HepG2 (cell line): ENCODE data around the gene RCBTB2. TPM values are rescaled to one million over a fixed set of nuclear protein-coding genes. Genes with fewer than 3 reads are reported as not detected.

Source experiments
- ATAC-seq: fragments of 200-7000 bp; cut with Tn5 transposase; 3 replicates; pipeline ENCODE4 v1.9.1; 2020; ENCODE audit warnings: mild to moderate bottlenecking, moderate library complexity
- BruUV-seq: library from RNA; stranded (reverse); fragments of 400-500 nt; replicated peaks from 2 replicates; lab custom pipeline; 2021; lab: Mats Ljungman, UMichigan
- CTCF ChIA-PET: fragments of 300-600 bp; formaldehyde crosslinking; extraction: SDS; loops from one replicate; lab custom pipeline; 2021; ENCODE audit warnings: low total read pairs, inconsistent platforms, low intra/inter-chr PET ratio; lab: Yijun Ruan, JAX
- POLR2A ChIA-PET: fragments of 350-600 bp; sonication (Branson Sonifier 250); formaldehyde crosslinking; loops from one replicate; lab custom pipeline; 2020; ENCODE audit warnings: antibody characterized with exemption, inconsistent platforms; lab: Yijun Ruan, JAX
- DNase-seq: peaks from one replicate; pipeline ENCODE4 v3.0.0-alpha.2; 2015; ENCODE audit warnings: low spot score
- FAIRE-seq: peaks from 3 replicates; lab custom pipeline; 2011; peaks lifted over from hg19 to GRCh38; lab: Jason Lieb, UNC
- H2AFZ ChIP-seq: one replicate; pipeline ENCODE4 v1.6.1; 2011; ENCODE audit warnings: low read length, inconsistent platforms
- H3K27ac ChIP-seq: fragments of 300-600 bp; 3 replicates; pipeline ENCODE4 v1.8.0; 2011; ENCODE audit warnings: mixed run types, mild to moderate bottlenecking, mixed read lengths, low read length, inconsistent platforms; ENCODE audit not compliant: insufficient read depth; ENCODE audit errors: extremely low read length
- H3K27me3 ChIP-seq, 2 experiments: fragments of 200-600 bp in 1 of 2; 2 replicates in 1 of 2; 3 replicates in 1 of 2; pipeline versions ENCODE4 v1.6.0 to v1.8.0; 2011; ENCODE audit warnings: low read length in 2 of 2, mild to moderate bottlenecking in 2 of 2, moderate library complexity in 2 of 2, inconsistent platforms in 1 of 2; ENCODE audit not compliant: insufficient read depth in 2 of 2, control insufficient read depth in 1 of 2
- H3K36me3 ChIP-seq, 2 experiments: fragments of 200-600 bp in 1 of 2; replicated peaks in 1 of 2; 2 replicates in 1 of 2; 3 replicates in 1 of 2; pipeline versions ENCODE4 v1.5.1 to v1.8.0; 2011; ENCODE audit warnings: low read length in 2 of 2, inconsistent platforms in 1 of 2; ENCODE audit not compliant: insufficient read depth in 2 of 2, control insufficient read depth in 1 of 2
- H3K4me1 ChIP-seq: 2 replicates; pipeline ENCODE4 v1.5.1; 2012; ENCODE audit warnings: low read length, inconsistent platforms; ENCODE audit not compliant: insufficient read depth
- H3K4me2 ChIP-seq: 2 replicates; pipeline ENCODE4 v1.6.0; 2011; ENCODE audit warnings: low read depth, low read length, inconsistent platforms
- H3K4me3 ChIP-seq, 3 experiments: fragments of 200-600 bp in 1 of 3; sonication (generic), shearing (Covaris generic) in 1 of 3; replicated peaks in 1 of 3; 2 replicates each; pipeline ENCODE4 v1.5.1; 2011 to 2016; ENCODE audit warnings: low read length in 3 of 3, inconsistent platforms in 2 of 3, low read depth in 2 of 3, mild to moderate bottlenecking in 2 of 3, control low read depth in 1 of 3, mixed read lengths in 1 of 3; ENCODE audit not compliant: insufficient read depth in 1 of 3
- H3K79me2 ChIP-seq: one replicate; pipeline ENCODE4 v1.6.1; 2011; ENCODE audit warnings: low read length, inconsistent platforms; ENCODE audit not compliant: insufficient read depth
- H3K9ac ChIP-seq: 2 replicates; pipeline ENCODE4 v1.6.0; 2011; ENCODE audit warnings: mild to moderate bottlenecking, low read depth, low read length, inconsistent platforms; ENCODE audit not compliant: insufficient read depth
- H3K9me3 ChIP-seq: 2 replicates; pipeline ENCODE4 v1.5.1; 2012; ENCODE audit warnings: mild to moderate bottlenecking, low read length
- H4K20me1 ChIP-seq: 2 replicates; pipeline ENCODE4 v1.6.0; 2011; ENCODE audit warnings: inconsistent platforms, mild to moderate bottlenecking, low read length, moderate library complexity; ENCODE audit not compliant: insufficient read depth
- AGO2 ChIP-seq: fragments of 200-400 bp; formaldehyde crosslinking; optimal IDR thresholded peaks from 2 replicates; pipeline ENCODE3; 2017; ENCODE audit warnings: mild to moderate bottlenecking, low read depth, low read length, moderate library complexity
- ARNTL ChIP-seq: sonication (generic); formaldehyde crosslinking; IDR thresholded peaks from 2 replicates; pipeline ENCODE4 v1.4.0; 2020; ENCODE audit warnings: mild to moderate bottlenecking, missing genetic modification reagents
- FIP1L1 ChIP-seq: fragments of 200-400 bp; formaldehyde crosslinking; IDR thresholded peaks from 2 replicates; pipeline ENCODE4 v1.6.1; 2018; ENCODE audit warnings: low read depth, mild to moderate bottlenecking, low read length, moderate library complexity, borderline replicate concordance; ENCODE audit not compliant: insufficient read depth
- JUN ChIP-seq: sonication (generic); formaldehyde crosslinking; IDR thresholded peaks from 2 replicates; pipeline ENCODE4 v1.4.0; 2020; ENCODE audit warnings: mild to moderate bottlenecking, missing genetic modification reagents
- KDM4B ChIP-seq: sonication (generic); formaldehyde crosslinking; IDR thresholded peaks from 2 replicates; pipeline ENCODE4 v1.4.0; 2020; ENCODE audit warnings: missing genetic modification reagents
- RORA ChIP-seq: sonication (generic); formaldehyde crosslinking; IDR thresholded peaks from 2 replicates; pipeline ENCODE4 v1.5.0; 2020; ENCODE audit warnings: mild to moderate bottlenecking, missing genetic modification reagents, moderate library complexity
- TCF12 ChIP-seq, 2 experiments: fragments of 450-650 bp in 1 of 2; sonication (generic) in 1 of 2; formaldehyde crosslinking in 1 of 2; IDR thresholded peaks; 2 replicates each; pipeline versions ENCODE4 v1.6.1 to v1.8.0; 2017 to 2022; ENCODE audit warnings: antibody characterized with exemption in 1 of 2, mild to moderate bottlenecking in 1 of 2, missing genetic modification reagents in 1 of 2, moderate library complexity in 1 of 2
- TRIM24 ChIP-seq: sonication (generic); formaldehyde crosslinking; IDR thresholded peaks from 2 replicates; pipeline ENCODE4 v1.8.0; 2022; ENCODE audit warnings: mild to moderate bottlenecking, missing genetic modification reagents
- ZNF20 ChIP-seq: sonication (generic); formaldehyde crosslinking; IDR thresholded peaks from 2 replicates; pipeline ENCODE4 v1.4.0; 2020; ENCODE audit warnings: mild to moderate bottlenecking, moderate library complexity, missing genetic modification reagents
- ZNF296 ChIP-seq: sonication (generic); formaldehyde crosslinking; conservative IDR thresholded peaks from 2 replicates; pipeline ENCODE4 v1.5.0; 2020; ENCODE audit warnings: mild to moderate bottlenecking, missing genetic modification reagents
- ZNF766 ChIP-seq: sonication (generic); formaldehyde crosslinking; IDR thresholded peaks from 2 replicates; pipeline ENCODE4 v1.5.0; 2020; ENCODE audit warnings: missing genetic modification reagents, borderline replicate concordance
- ZNF792 ChIP-seq: IDR thresholded peaks from 2 replicates; pipeline ENCODE4 v1.6.1; 2016
- WGBS: methylation state at CpG from one replicate; pipeline ENCODE4 v1.1.6; 2017; ENCODE audit warnings: low lambda C conversion rate; 5-methylcytosine and 5-hydroxymethylcytosine counted together
- in situ Hi-C: cut with HindIII; loops from 2 replicates; pipeline ENCODE4 v1.10.0; 2017; ENCODE audit warnings: low pct_unique_long_range_greater_than_20kb; ENCODE audit not compliant: extremely low pct_ligation_motif_present
- intact Hi-C: fragments of 100-400 bp; cut with micrococcal nuclease; formaldehyde crosslinking; loops from one replicate; pipeline ENCODE4 v1.10.0; 2022; ENCODE audit not compliant: unreplicated experiment
- polyA plus RNA-seq, 8 experiments: library from polyadenylated mRNA; depleted of rRNA in 3 of 8; stranded (reverse) in 7 of 8; unstranded in 1 of 8; fragments of >200 nt; fragmentation: Illumina TruSeq in 4 of 8; extraction: Trizol in 4 of 8; gene quantifications; 2 replicates each; pipeline versions ENCODE4 v1.2.1 to v1.2.3, GENCODE V29; 2011 to 2016; ENCODE audit warnings: low read depth in 4 of 8, missing spikeins in 1 of 8, mixed read lengths in 1 of 8; ENCODE audit not compliant: insufficient read depth in 1 of 8
- total RNA-seq, 5 experiments: library from RNA; depleted of rRNA; stranded (reverse); fragments of >200 nt; fragmentation: Illumina TruSeq; extraction: Trizol; gene quantifications; 2 replicates each; pipeline ENCODE4 v1.2.3, GENCODE V29; 2016; ENCODE audit warnings: low read depth in 1 of 5
- TF ChIP-seq, protein P1 (sequence below): sonication (generic); formaldehyde crosslinking; IDR thresholded peaks from 2 replicates; pipeline ENCODE4 v1.4.0; 2020; ENCODE audit warnings: missing genetic modification reagents, borderline replicate concordance
- TF ChIP-seq, protein P2 (sequence below): sonication (generic); formaldehyde crosslinking; IDR thresholded peaks from 2 replicates; pipeline ENCODE4 v1.4.0; 2020; ENCODE audit warnings: missing genetic modification reagents
- TF ChIP-seq, protein P3 (sequence below): sonication (generic); formaldehyde crosslinking; IDR thresholded peaks from 2 replicates; pipeline ENCODE4 v1.5.1; 2020; ENCODE audit warnings: missing genetic modification reagents, mild to moderate bottlenecking, borderline replicate concordance
- TF ChIP-seq, protein P4 (sequence below): sonication (generic); formaldehyde crosslinking; IDR thresholded peaks from 2 replicates; pipeline ENCODE4 v1.4.0; 2020; ENCODE audit warnings: missing genetic modification reagents, mild to moderate bottlenecking, borderline replicate concordance

Gene RCBTB2
- total and polyA plus RNA-seq, 2 of the 13 experiments (the other 11 are each of a cell fraction or from before 2014, with no cell fraction given) = 1.9 to 2.7 TPM

- TF ChIP-seq, protein P1, sequence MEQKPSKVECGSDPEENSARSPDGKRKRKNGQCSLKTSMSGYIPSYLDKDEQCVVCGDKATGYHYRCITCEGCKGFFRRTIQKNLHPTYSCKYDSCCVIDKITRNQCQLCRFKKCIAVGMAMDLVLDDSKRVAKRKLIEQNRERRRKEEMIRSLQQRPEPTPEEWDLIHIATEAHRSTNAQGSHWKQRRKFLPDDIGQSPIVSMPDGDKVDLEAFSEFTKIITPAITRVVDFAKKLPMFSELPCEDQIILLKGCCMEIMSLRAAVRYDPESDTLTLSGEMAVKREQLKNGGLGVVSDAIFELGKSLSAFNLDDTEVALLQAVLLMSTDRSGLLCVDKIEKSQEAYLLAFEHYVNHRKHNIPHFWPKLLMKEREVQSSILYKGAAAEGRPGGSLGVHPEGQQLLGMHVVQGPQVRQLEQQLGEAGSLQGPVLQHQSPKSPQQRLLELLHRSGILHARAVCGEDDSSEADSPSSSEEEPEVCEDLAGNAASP (CRISPR knock-in tag) = no peak
- TF ChIP-seq FIP1L1 (no peak), RORA (CRISPR knock-in tag) (no peak)
These were observed 47.4 kb downstream of the RCBTB2 start (continued) for GRCh38 chr13:48485432-48485831.

GRCh38 chr13:48483575-48483974 is 49.3 kb downstream of the RCBTB2 start:
- in situ Hi-C loops = no loop called here
- no peak for TF ChIP-seq ZNF792 (CRISPR knock-in tag)
- TF ChIP-seq, protein P2, sequence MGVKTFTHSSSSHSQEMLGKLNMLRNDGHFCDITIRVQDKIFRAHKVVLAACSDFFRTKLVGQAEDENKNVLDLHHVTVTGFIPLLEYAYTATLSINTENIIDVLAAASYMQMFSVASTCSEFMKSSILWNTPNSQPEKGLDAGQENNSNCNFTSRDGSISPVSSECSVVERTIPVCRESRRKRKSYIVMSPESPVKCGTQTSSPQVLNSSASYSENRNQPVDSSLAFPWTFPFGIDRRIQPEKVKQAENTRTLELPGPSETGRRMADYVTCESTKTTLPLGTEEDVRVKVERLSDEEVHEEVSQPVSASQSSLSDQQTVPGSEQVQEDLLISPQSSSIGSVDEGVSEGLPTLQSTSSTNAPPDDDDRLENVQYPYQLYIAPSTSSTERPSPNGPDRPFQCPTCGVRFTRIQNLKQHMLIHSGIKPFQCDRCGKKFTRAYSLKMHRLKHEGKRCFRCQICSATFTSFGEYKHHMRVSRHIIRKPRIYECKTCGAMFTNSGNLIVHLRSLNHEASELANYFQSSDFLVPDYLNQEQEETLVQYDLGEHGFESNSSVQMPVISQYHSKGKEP (CRISPR knock-in tag) = no peak
- TF ChIP-seq ZNF296 (CRISPR knock-in tag) = no peak
- no peak for TF ChIP-seq ZNF766
- TF ChIP-seq KDM4B (CRISPR knock-in tag) = no peak
- no peak for TF ChIP-seq ARNTL (CRISPR knock-in tag)
- TF ChIP-seq, protein P3, sequence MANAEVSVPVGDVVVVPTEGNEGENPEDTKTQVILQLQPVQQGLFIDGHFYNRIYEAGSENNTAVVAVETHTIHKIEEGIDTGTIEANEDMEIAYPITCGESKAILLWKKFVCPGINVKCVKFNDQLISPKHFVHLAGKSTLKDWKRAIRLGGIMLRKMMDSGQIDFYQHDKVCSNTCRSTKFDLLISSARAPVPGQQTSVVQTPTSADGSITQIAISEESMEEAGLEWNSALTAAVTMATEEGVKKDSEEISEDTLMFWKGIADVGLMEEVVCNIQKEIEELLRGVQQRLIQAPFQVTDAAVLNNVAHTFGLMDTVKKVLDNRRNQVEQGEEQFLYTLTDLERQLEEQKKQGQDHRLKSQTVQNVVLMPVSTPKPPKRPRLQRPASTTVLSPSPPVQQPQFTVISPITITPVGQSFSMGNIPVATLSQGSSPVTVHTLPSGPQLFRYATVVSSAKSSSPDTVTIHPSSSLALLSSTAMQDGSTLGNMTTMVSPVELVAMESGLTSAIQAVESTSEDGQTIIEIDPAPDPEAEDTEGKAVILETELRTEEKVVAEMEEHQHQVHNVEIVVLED (CRISPR knock-in tag) = no peak
- no peak for TF ChIP-seq TCF12 (IDR thresholded peaks at IDR 0.05)
- no peak for TF ChIP-seq TCF12 (CRISPR knock-in tag; IDR thresholded peaks at IDR 0.05)
- TF ChIP-seq ZNF20 (CRISPR knock-in tag) = no peak
- TF ChIP-seq JUN (CRISPR knock-in tag) = no peak
- TF ChIP-seq, protein P4, sequence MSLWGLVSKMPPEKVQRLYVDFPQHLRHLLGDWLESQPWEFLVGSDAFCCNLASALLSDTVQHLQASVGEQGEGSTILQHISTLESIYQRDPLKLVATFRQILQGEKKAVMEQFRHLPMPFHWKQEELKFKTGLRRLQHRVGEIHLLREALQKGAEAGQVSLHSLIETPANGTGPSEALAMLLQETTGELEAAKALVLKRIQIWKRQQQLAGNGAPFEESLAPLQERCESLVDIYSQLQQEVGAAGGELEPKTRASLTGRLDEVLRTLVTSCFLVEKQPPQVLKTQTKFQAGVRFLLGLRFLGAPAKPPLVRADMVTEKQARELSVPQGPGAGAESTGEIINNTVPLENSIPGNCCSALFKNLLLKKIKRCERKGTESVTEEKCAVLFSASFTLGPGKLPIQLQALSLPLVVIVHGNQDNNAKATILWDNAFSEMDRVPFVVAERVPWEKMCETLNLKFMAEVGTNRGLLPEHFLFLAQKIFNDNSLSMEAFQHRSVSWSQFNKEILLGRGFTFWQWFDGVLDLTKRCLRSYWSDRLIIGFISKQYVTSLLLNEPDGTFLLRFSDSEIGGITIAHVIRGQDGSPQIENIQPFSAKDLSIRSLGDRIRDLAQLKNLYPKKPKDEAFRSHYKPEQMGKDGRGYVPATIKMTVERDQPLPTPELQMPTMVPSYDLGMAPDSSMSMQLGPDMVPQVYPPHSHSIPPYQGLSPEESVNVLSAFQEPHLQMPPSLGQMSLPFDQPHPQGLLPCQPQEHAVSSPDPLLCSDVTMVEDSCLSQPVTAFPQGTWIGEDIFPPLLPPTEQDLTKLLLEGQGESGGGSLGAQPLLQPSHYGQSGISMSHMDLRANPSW (CRISPR knock-in tag) = no peak
- no peak for TF ChIP-seq AGO2
- TF ChIP-seq TRIM24 (CRISPR knock-in tag) = no peak
- TF ChIP-seq, all 625 proteins: peak for 0

More at GRCh38 chr13:48483575-48483974, 49.3 kb downstream of the RCBTB2 start:
- intact Hi-C loops = no loop called here
- Histone ChIP-seq H3K4me3 (no peak overlapping the region), H3K27me3 (no peaks in the 10 kb centered on the region; a peak in 1 of 5 replicates), H3K36me3 (peaks cover 1 to 13% of the 10 kb centered on the region in 2 experiments; a peak in 3 of 5 replicates), H3K79me2 (no peaks in the 10 kb centered on the region), H3K9ac (no peak overlapping the region), H3K4me2 (no peak overlapping the region), H3K4me1 (peaks cover 2% of the 10 kb centered on the region), H3K9me3 (no peaks in the 10 kb centered on the region), H2AFZ (no peak overlapping the region), H3K27ac (no peak overlapping the region), H4K20me1 (no peaks in the 10 kb centered on the region)
- CTCF ChIA-PET = no interaction called here
- 97% methylated on average over 3 of the region's 3 CpGs for WGBS
- no TSS peak for BruUV-seq
- ATAC-seq (no peak), DNase-seq (no peak), FAIRE-seq (no peak)
- POLR2A ChIA-PET = no interaction called here
